CD4-positive, alpha-beta T cell (primary cell): ENCODE data around the gene OVAAL. TPM values are rescaled to one million over a fixed set of nuclear protein-coding genes. Genes with fewer than 3 reads are reported as not detected.

Source experiments
- ATAC-seq: fragments of 200-7000 bp; cut with Tn5 transposase; one replicate; pipeline ENCODE4 v1.10.0; 2022; ENCODE audit warnings: mild to moderate bottlenecking; ENCODE audit not compliant: poor library complexity
- CTCF ChIA-PET: fragments of 350-600 bp; sonication (Branson Sonifier 250); formaldehyde crosslinking; loops from one replicate; lab custom pipeline; 2021; ENCODE audit warnings: antibody characterized with exemption, inconsistent platforms; lab: Charles Lee
- POLR2A ChIA-PET: fragments of 350-600 bp; sonication (Branson Sonifier 250); formaldehyde crosslinking; loops from one replicate; lab custom pipeline; 2021; ENCODE audit warnings: antibody characterized with exemption, inconsistent platforms; lab: Charles Lee
- DNase-seq, 14 experiments: peaks; one replicate each; pipeline ENCODE4 v3.0.0-alpha.2; 2013 to 2020; ENCODE audit warnings: mixed read lengths in 2 of 14
- H3K27ac ChIP-seq, 2 donors: one replicate each; pipeline versions ENCODE4 v1.5.1 to v1.7.0; 2013; ENCODE audit warnings: low read length in 2 of 2, low read depth in 1 of 2, mild to moderate bottlenecking in 1 of 2
- H3K27me3 ChIP-seq, 2 experiments: 1 replicate in 1 of 2; 2 replicates in 1 of 2; pipeline versions ENCODE4 v1.6.1 to v1.7.0; 2013; ENCODE audit warnings: low read length in 2 of 2, control low read depth in 1 of 2, mild to moderate bottlenecking in 1 of 2, moderate library complexity in 1 of 2; ENCODE audit not compliant: insufficient read depth in 2 of 2, control insufficient read depth in 1 of 2
- H3K36me3 ChIP-seq: one replicate; pipeline ENCODE4 v1.6.1; 2013; ENCODE audit warnings: low read length, control low read depth; ENCODE audit not compliant: insufficient read depth
- H3K4me1 ChIP-seq: one replicate; pipeline ENCODE4 v1.6.1; 2013; ENCODE audit warnings: low read length, control low read depth; ENCODE audit not compliant: insufficient read depth
- H3K4me3 ChIP-seq: one replicate; pipeline ENCODE4 v1.5.1; 2013; ENCODE audit warnings: mild to moderate bottlenecking, low read length, moderate library complexity
- H3K9me3 ChIP-seq, 2 experiments: 1 replicate in 1 of 2; 2 replicates in 1 of 2; pipeline versions ENCODE4 v1.6.1 to v1.7.0; 2013; ENCODE audit warnings: low read length in 2 of 2, mild to moderate bottlenecking in 2 of 2, control low read depth in 1 of 2, moderate library complexity in 1 of 2; ENCODE audit not compliant: control insufficient read depth in 1 of 2, insufficient read depth in 1 of 2
- H3K27ac Mint-ChIP-seq: one replicate; pipeline ENCODE4 v1.8.0; 2020; ENCODE audit warnings: mixed read lengths
- H3K27me3 Mint-ChIP-seq: one replicate; pipeline ENCODE4 v1.8.0; 2021; ENCODE audit warnings: mixed read lengths
- H3K36me3 Mint-ChIP-seq: one replicate; pipeline ENCODE4 v1.8.0; 2021; ENCODE audit warnings: low read depth, mixed read lengths
- H3K4me1 Mint-ChIP-seq: one replicate; pipeline ENCODE4 v1.8.0; 2021; ENCODE audit warnings: low read depth, mixed read lengths
- H3K4me3 Mint-ChIP-seq: one replicate; pipeline ENCODE4 v1.8.0; 2020; ENCODE audit warnings: mild to moderate bottlenecking, mixed read lengths
- H3K9me3 Mint-ChIP-seq: one replicate; pipeline ENCODE4 v1.8.0; 2020; ENCODE audit warnings: mixed read lengths
- intact Hi-C, 2 experiments: fragments of 100-400 bp; cut with DNase I in 1 of 2; cut with micrococcal nuclease in 1 of 2; formaldehyde crosslinking; loops; one replicate each; pipeline versions ENCODE4 v1.15.1 to v1.9.0; 2023 to 2025; cut with DNase I, micrococcal nuclease
- total RNA-seq, 174 experiments: library from RNA in 2 of 174; stranded (reverse) in 2 of 174; gene quantifications; one replicate each; pipeline ENCODE4 v1.2.3 and lab custom pipeline; 2021 to 2026
- TF ChIP-seq, protein P1 (sequence below): fragments of 200-600 bp; IDR thresholded peaks from one replicate; pipeline ENCODE4 v1.8.0; 2022; ENCODE audit warnings: antibody characterized with exemption, mild to moderate bottlenecking

Gene OVAAL
- total RNA-seq, 2 experiments from 2014 or later = not detected

- Mint-ChIP-seq H3K36me3 (no peaks in the 10 kb centered on the region), H3K4me1 (no peaks in the 10 kb centered on the region), H3K9me3 (peaks cover 5% of the 10 kb centered on the region), H3K4me3 (no peak overlapping the region), H3K27ac (no peak overlapping the region), H3K27me3 (peaks cover 3% of the 10 kb centered on the region)
- TF ChIP-seq, protein P1, sequence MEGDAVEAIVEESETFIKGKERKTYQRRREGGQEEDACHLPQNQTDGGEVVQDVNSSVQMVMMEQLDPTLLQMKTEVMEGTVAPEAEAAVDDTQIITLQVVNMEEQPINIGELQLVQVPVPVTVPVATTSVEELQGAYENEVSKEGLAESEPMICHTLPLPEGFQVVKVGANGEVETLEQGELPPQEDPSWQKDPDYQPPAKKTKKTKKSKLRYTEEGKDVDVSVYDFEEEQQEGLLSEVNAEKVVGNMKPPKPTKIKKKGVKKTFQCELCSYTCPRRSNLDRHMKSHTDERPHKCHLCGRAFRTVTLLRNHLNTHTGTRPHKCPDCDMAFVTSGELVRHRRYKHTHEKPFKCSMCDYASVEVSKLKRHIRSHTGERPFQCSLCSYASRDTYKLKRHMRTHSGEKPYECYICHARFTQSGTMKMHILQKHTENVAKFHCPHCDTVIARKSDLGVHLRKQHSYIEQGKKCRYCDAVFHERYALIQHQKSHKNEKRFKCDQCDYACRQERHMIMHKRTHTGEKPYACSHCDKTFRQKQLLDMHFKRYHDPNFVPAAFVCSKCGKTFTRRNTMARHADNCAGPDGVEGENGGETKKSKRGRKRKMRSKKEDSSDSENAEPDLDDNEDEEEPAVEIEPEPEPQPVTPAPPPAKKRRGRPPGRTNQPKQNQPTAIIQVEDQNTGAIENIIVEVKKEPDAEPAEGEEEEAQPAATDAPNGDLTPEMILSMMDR = no peak
- no peak for DNase-seq
- ChIA-PET CTCF (no interaction called here), POLR2A (no interaction called here)
- no peak overlapping the region for H3K27ac ChIP-seq
- ATAC-seq = no peak
- H3K4me3 ChIP-seq = no peak overlapping the region
- no peaks in the 10 kb centered on the region for H3K27me3 ChIP-seq
- peaks cover 5 to 14% of the 10 kb centered on the region in 2 experiments for H3K9me3 ChIP-seq
- H3K4me1 ChIP-seq = no peaks in the 10 kb centered on the region
- intact Hi-C loops = no loop called here
- no peaks in the 10 kb centered on the region for H3K36me3 ChIP-seq
Observed at GRCh38 chr1:180588121-180588520, 29.4 kb downstream of the OVAAL start.

GRCh38 chr1:180590889-180591288 is 32.1 kb downstream of the OVAAL start:
- H3K9me3 ChIP-seq = peaks cover 5 to 14% of the 10 kb centered on the region in 2 experiments
- CTCF ChIA-PET = no interaction called here
- H3K4me1 ChIP-seq = no peaks in the 10 kb centered on the region
- no peak overlapping the region for H3K4me3 ChIP-seq
- Mint-ChIP-seq H3K9me3 (peaks cover 5% of the 10 kb centered on the region), H3K27me3 (no peaks in the 10 kb centered on the region), H3K27ac (no peak overlapping the region), H3K4me1 (no peaks in the 10 kb centered on the region), H3K4me3 (no peak overlapping the region), H3K36me3 (no peaks in the 10 kb centered on the region)
- no peak for ATAC-seq
- POLR2A ChIA-PET = no interaction called here
- H3K36me3 ChIP-seq = no peaks in the 10 kb centered on the region
- no peaks in the 10 kb centered on the region for H3K27me3 ChIP-seq
- intact Hi-C loops = no loop called here
- H3K27ac ChIP-seq = no peak overlapping the region
- TF ChIP-seq, protein P1 = no peak
- no peak for DNase-seq

DNA sequence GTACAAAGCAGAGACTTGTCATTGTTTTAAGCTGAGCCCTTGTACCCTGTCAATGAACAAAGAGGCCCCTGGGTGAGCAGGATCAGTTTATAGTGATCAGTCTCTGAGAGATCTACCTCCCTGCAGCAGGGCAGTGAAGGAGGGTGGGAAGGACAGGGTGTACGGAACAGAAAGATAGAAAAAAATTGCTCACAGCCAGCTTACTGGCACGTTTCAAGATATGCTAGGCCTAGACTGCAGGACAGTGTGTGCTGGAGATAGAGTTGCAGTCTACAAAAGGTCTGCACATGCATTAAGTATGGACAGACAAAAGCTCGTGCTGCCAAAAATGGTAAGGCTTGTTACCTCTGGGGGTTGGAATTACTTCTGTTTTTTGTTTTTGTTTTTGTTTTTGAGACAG is 34.6 kb downstream of the OVAAL start:
- no peaks in the 10 kb centered on the region for H3K36me3 Mint-ChIP-seq
- ChIA-PET POLR2A (no interaction called here), CTCF (no interaction called here)
- no peak overlapping the region for H3K27ac ChIP-seq
- intact Hi-C loops = no loop called here
- no peaks in the 10 kb centered on the region for H3K4me1 Mint-ChIP-seq
- no peak overlapping the region for H3K27ac Mint-ChIP-seq
- no peak overlapping the region for H3K4me3 ChIP-seq
- H3K4me1 ChIP-seq = no peaks in the 10 kb centered on the region
- H3K9me3 Mint-ChIP-seq = peaks cover 2% of the 10 kb centered on the region
- DNase-seq = no peak
- no peak overlapping the region for H3K4me3 Mint-ChIP-seq
- ATAC-seq = no peak
- peaks cover 4% of the 10 kb centered on the region for H3K27me3 Mint-ChIP-seq
- TF ChIP-seq, protein P1 = no peak
- H3K27me3 ChIP-seq = no peaks in the 10 kb centered on the region
- peaks cover 5 to 6% of the 10 kb centered on the region in 2 experiments for H3K9me3 ChIP-seq
- H3K36me3 ChIP-seq = no peaks in the 10 kb centered on the region
